ENCODE results near the gene RAD51B.

RAD51B gene

DNA sequence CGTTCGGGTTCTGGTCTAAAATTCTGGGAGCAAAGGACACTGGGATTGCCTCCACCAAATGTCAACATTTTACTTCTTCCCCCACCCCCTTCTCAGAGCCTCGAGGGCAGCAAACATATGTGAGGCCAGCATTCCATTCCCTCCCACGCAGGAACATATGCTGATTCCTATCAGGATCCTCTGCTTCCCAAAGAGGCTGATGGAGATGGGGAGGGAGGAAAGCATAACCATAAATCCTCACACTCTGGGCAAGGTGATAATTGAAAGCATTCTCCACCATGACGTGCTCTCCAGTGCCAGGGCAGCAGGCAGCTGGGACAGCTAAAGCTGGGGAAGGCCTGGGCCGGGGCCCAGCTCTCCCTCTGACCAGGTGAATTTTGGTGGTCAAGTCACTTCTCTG is 578.2 kb downstream of the RAD51B start:
- H3K4me3 ChIP-seq (ENCODE audit: low read length): no peak overlapping the region
- no peak for DNase-seq (ENCODE audit: low read depth)
- TF ChIP-seq, protein P1, sequence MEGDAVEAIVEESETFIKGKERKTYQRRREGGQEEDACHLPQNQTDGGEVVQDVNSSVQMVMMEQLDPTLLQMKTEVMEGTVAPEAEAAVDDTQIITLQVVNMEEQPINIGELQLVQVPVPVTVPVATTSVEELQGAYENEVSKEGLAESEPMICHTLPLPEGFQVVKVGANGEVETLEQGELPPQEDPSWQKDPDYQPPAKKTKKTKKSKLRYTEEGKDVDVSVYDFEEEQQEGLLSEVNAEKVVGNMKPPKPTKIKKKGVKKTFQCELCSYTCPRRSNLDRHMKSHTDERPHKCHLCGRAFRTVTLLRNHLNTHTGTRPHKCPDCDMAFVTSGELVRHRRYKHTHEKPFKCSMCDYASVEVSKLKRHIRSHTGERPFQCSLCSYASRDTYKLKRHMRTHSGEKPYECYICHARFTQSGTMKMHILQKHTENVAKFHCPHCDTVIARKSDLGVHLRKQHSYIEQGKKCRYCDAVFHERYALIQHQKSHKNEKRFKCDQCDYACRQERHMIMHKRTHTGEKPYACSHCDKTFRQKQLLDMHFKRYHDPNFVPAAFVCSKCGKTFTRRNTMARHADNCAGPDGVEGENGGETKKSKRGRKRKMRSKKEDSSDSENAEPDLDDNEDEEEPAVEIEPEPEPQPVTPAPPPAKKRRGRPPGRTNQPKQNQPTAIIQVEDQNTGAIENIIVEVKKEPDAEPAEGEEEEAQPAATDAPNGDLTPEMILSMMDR (conservative IDR thresholded peaks at IDR 0.05; ENCODE audit: low read depth, low read length): no peak

DNA sequence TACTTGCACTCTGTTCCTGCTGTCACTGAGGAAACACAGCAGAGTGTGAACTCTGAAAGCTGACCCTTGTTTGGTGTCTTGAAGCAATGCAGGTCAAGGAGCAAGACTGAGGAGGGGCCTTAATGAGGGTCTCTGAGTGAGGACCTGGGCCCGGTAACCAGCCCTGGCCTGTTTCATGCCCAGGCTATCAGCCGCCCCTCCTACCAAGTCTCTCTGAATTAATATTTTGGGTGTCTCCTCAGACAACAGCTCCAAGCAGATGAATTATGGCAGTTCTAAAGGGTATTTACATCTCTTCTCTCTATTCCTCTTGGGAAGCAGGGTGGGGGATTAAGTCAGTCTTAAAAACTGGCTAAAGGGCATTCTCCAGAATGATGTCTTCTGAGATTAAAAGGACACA is 578.8 kb downstream of the RAD51B start:
- no peak overlapping the region for H3K4me3 ChIP-seq (ENCODE audit: low read length)
- TF ChIP-seq, protein P1 (conservative IDR thresholded peaks at IDR 0.05; ENCODE audit: low read depth, low read length): no peak
- no peak for DNase-seq (ENCODE audit: low read depth)

DNA sequence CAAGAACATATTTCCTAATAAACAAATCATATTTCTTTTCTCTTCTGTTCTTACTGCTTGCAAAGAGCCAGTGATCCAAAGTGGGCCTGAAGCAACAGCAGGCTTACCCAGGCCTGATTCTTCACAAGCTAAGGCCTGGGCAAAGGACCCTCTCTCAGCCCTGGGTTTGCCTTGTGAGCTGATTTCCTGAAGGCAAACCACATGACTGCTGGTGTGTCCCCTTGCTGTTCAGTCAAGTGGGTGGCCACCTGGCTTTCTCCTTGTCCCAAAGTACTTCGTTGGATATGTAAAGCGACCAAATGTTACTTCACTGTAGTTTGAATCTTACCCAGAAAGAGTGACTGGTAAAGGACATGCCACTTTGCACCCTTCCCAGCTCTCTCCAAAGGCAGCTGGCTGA is 580.4 kb downstream of the RAD51B start:
- TF ChIP-seq, protein P1 (conservative IDR thresholded peaks at IDR 0.05; ENCODE audit: low read depth, low read length): no peak
- no peak overlapping the region for H3K4me3 ChIP-seq (ENCODE audit: low read length)
- DNase-seq (ENCODE audit: low read depth): no peak

DNA sequence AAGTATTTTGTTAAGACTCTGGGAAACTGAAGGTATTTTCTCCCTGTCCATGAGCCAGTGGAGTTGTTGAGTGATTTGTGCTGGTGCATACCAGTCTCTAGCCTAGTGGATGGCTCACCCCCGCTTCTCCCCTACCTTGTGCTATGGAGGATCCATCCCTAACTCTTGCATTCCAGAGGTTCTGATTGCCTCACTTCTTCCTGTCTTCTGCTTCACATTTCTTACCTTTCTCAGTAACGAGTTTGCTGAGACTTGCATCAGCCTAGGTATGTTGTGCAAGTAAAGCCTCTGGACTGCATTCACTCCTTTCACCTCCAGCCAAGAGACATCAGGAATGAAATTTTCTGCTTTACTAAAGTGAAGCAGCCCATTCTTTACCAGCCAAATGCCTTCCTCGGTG is 581.7 kb downstream of the RAD51B start:
- peak; percentile 62 for DNase-seq (ENCODE audit: low read depth)
- H3K4me3 ChIP-seq (ENCODE audit: low read length): no peak overlapping the region
- TF ChIP-seq, protein P1 (conservative IDR thresholded peaks at IDR 0.05; ENCODE audit: low read depth, low read length): no peak

DNA sequence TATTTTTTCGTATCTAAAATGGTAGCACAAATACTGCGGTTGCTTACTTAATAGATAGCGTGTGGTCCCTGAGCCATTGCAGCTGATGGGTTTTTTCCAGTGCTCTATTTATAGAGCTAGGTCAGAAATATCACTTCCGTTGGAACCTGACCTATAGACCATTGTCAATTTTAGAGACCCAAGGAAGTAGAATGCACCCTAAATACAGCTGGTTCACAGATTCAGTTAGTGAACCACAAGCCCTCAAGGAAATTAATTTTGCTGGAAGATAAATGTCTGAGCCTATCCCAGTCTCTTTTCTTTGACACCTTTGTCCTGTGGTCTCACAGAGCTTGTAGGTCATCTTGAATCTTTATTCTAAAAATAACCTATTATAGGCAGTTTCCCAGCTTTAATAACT is 582.3 kb downstream of the RAD51B start:
- TF ChIP-seq, protein P1 (conservative IDR thresholded peaks at IDR 0.05; ENCODE audit: low read depth, low read length): no peak
- DNase-seq (ENCODE audit: low read depth): no peak
- H3K4me3 ChIP-seq (ENCODE audit: low read length): no peak overlapping the region

DNA sequence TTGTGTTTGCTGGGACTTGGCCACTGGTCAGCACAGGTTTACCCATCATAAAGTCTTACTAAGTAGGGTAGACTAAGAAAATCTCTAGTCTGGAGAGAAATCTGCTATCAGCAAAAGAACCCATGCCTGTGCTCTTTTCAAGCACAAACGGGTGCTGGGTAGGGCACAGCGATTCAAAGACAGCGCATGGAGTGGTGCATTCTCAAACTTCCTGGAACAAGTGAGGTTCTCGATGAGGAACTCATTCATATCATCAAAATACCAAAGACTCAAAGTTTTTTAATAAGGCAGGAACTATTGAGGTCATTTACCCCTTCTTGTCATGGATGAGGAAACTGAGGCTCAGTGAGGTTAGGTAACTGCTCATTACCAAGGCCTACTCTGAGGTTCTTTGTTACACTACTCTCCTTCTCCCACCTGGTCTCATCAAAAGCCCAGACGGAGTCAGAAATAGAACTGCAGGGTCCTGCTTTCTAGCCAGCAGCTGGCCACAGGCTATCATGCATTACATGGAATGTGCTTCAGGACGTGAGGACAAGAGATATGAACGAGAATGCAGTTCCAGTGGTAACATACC is 583.0 kb downstream of the RAD51B start:
- H3K4me3 ChIP-seq (ENCODE audit: low read length): no peak overlapping the region
- no peak for DNase-seq (ENCODE audit: low read depth)
- TF ChIP-seq, protein P1 (conservative IDR thresholded peaks at IDR 0.05; ENCODE audit: low read depth, low read length): no peak
